ENCODE data around the gene KLHL15.

GRCh38 chrX:23981711-23982110, 45.3 kb downstream of the KLHL15 start:
- no peak for TF ChIP-seq GATA3 (IDR thresholded peaks at IDR 0.05; ENCODE audit: low read depth, low read length)
- no peak for TF ChIP-seq GATA2 (IDR thresholded peaks at IDR 0.05; ENCODE audit: low read depth, low read length)
